HG03280 (cell line): ENCODE data around the gene NDUFA8.

Experiments used
- ATAC-seq: cut with Tn5 transposase; IDR thresholded peaks from one replicate; pipeline ENCODE4 v1.9.1; 2021; ENCODE audit warnings: mild to moderate bottlenecking, moderate library complexity; ENCODE audit not compliant: unreplicated experiment

Gene NDUFA8

GRCh38 chr9:122138560-122139268 lies 20.9 kb downstream of the NDUFA8 start:
- no peak for ATAC-seq

GRCh38 chr9:122135529-122135859 lies 24.1 kb downstream of the NDUFA8 start:
- ATAC-seq = no peak

- ATAC-seq = no peak
Observed at GRCh38 chr9:122134822-122135528, 24.6 kb downstream of the NDUFA8 start.

- no peak for ATAC-seq
Observed at GRCh38 chr9:122133984-122134535, 25.5 kb downstream of the NDUFA8 start.

GRCh38 chr9:122133263-122133983 lies 26.2 kb downstream of the NDUFA8 start:
- no peak for ATAC-seq

- no peak for ATAC-seq
Observed at GRCh38 chr9:122132539-122132938, 27.0 kb downstream of the NDUFA8 start.

- ATAC-seq = no peak
Observed at GRCh38 chr9:122131401-122132001, 28.1 kb downstream of the NDUFA8 start.

GRCh38 chr9:122130837-122131236 lies 28.7 kb downstream of the NDUFA8 start:
- ATAC-seq = no peak

GRCh38 chr9:122129969-122130368 lies 29.6 kb downstream of the NDUFA8 start:
- ATAC-seq = no peak

- ATAC-seq = no peak
Observed at GRCh38 chr9:122128969-122129343, 30.6 kb downstream of the NDUFA8 start.

- no peak for ATAC-seq
Observed at GRCh38 chr9:122128007-122128968, 31.3 kb downstream of the NDUFA8 start.

- no peak for ATAC-seq
Observed at GRCh38 chr9:122127396-122127798, 32.2 kb downstream of the NDUFA8 start.

GRCh38 chr9:122126331-122127261 lies 33.0 kb downstream of the NDUFA8 start:
- no peak for ATAC-seq

GRCh38 chr9:122125509-122126330 lies 33.9 kb downstream of the NDUFA8 start:
- ATAC-seq = no peak

GRCh38 chr9:122125158-122125508 lies 34.4 kb downstream of the NDUFA8 start:
- ATAC-seq = no peak

GRCh38 chr9:122124528-122124927 lies 35.1 kb downstream of the NDUFA8 start:
- no peak for ATAC-seq

GRCh38 chr9:122124048-122124447 lies 35.5 kb downstream of the NDUFA8 start:
- no peak for ATAC-seq

- ATAC-seq = peak; percentile 44
Observed at GRCh38 chr9:122122903-122123632, 36.5 kb downstream of the NDUFA8 start.
